KBM-7 (cell line): Measurements from ENCODE around the gene RS1.
A peak's percentile ranks its signal among the peaks of the same experiment; 100 is the strongest.

Experiments used
- DNase-seq: peaks from one replicate; pipeline ENCODE4 v3.0.0-alpha.2; 2015
- in situ Hi-C: fragments of 300-500 bp; cut with MboI; formaldehyde crosslinking; loops from 2 replicates; pipeline ENCODE4 v1.14.3; 2020; ENCODE audit warnings: low sequenced_read_pairs, low pct_unique_long_range_greater_than_20kb, mixed read lengths

RS1 gene

GRCh38 chrX:18672008-18672407 is at the start of gene RS1:
Gene RS1, minus strand, starts transcription at chrX:18672108. Its CDS starts 40 bp downstream, at chrX:18672068.
- in situ Hi-C loops: no loop called here
- DNase-seq: no peak

GRCh38 chrX:18719852-18720251 is 47.9 kb upstream of the RS1 start:
- DNase-seq: no peak
- in situ Hi-C loops: no loop called here

GRCh38 chrX:18714910-18715309 is 43.0 kb upstream of the RS1 start:
- DNase-seq: no peak
- in situ Hi-C loops: no loop called here

GRCh38 chrX:18709833-18710232 is 37.9 kb upstream of the RS1 start:
- in situ Hi-C loops: no loop called here

GRCh38 chrX:18707426-18708049 is 35.6 kb upstream of the RS1 start, which contains the start of gene PPEF1:
Gene PPEF1, plus strand, starts transcription at chrX:18707645. Its CDS starts 136 bp downstream, at chrX:18707781.
- peak; percentile 61 for DNase-seq
- in situ Hi-C loops: no loop called here

More at GRCh38 chrX:18709833-18710232, 37.9 kb upstream of the RS1 start:
- DNase-seq: no peak

- in situ Hi-C loops: no loop called here
- DNase-seq: no peak
These were observed 30.7 kb upstream of the RS1 start for GRCh38 chrX:18702362-18703195.

- in situ Hi-C loops: no loop called here
- DNase-seq: no peak
These were observed 29.9 kb upstream of the RS1 start for GRCh38 chrX:18701621-18702361.

- no peak for DNase-seq
- in situ Hi-C loops: no loop called here
These were observed 27.1 kb upstream of the RS1 start for GRCh38 chrX:18698737-18699650.

GRCh38 chrX:18696653-18697052 is 24.7 kb upstream of the RS1 start:
- in situ Hi-C loops: no loop called here

GRCh38 chrX:18692541-18692940 is 20.6 kb upstream of the RS1 start:
- in situ Hi-C loops: no loop called here
- DNase-seq: no peak

More at GRCh38 chrX:18696653-18697052, 24.7 kb upstream of the RS1 start:
- no peak for DNase-seq

- in situ Hi-C loops: no loop called here
These were observed 19.5 kb upstream of the RS1 start for GRCh38 chrX:18691431-18691830.

GRCh38 chrX:18687856-18688495 is 16.1 kb upstream of the RS1 start:
- DNase-seq: no peak

More at GRCh38 chrX:18691431-18691830, 19.5 kb upstream of the RS1 start:
- DNase-seq: no peak

GRCh38 chrX:18682979-18683387 is 11.1 kb upstream of the RS1 start:
- no peak for DNase-seq
- in situ Hi-C loops: no loop called here

More at GRCh38 chrX:18687856-18688495, 16.1 kb upstream of the RS1 start:
- in situ Hi-C loops: no loop called here

- in situ Hi-C loops: no loop called here
- no peak for DNase-seq
These were observed 10.1 kb upstream of the RS1 start for GRCh38 chrX:18681996-18682395.

- in situ Hi-C loops: no loop called here
- DNase-seq: peak; percentile 37
These were observed 5.4 kb upstream of the RS1 start for GRCh38 chrX:18677161-18677869.

GRCh38 chrX:18676470-18676869 is 4.6 kb upstream of the RS1 start:
- in situ Hi-C loops: no loop called here
- no peak for DNase-seq

- in situ Hi-C loops: no loop called here
- no peak for DNase-seq
These were observed 4.1 kb upstream of the RS1 start for GRCh38 chrX:18676050-18676449.
